Memory B cell (primary cell): Measurements from ENCODE around the gene WNT8B.
A peak's percentile ranks its signal among the peaks of the same experiment; 100 is the strongest.

ENCODE experiments used
- ATAC-seq: fragments of 150-1000 bp; cut with Tn5 transposase; 2 replicates; pipeline ENCODE4 v1.10.0; 2021; ENCODE audit warnings: low read depth, mild to moderate bottlenecking, moderate library complexity
- DNase-seq, 2 donors: peaks; one replicate each; pipeline ENCODE4 v3.0.0; 2022; ENCODE audit warnings: low spot score in 2 of 2
- H3K27ac Mint-ChIP-seq: one replicate; pipeline ENCODE4 v1.8.0; 2022; ENCODE audit warnings: mild to moderate bottlenecking, moderate library complexity, mixed read lengths
- H3K27me3 Mint-ChIP-seq: one replicate; pipeline ENCODE4 v1.8.0; 2022; ENCODE audit warnings: mixed read lengths
- H3K36me3 Mint-ChIP-seq: one replicate; pipeline ENCODE4 v1.8.0; 2022; ENCODE audit warnings: mild to moderate bottlenecking, mixed read lengths
- H3K4me1 Mint-ChIP-seq: one replicate; pipeline ENCODE4 v1.8.0; 2022; ENCODE audit warnings: mixed read lengths
- H3K4me3 Mint-ChIP-seq: one replicate; pipeline ENCODE4 v1.8.0; 2022; ENCODE audit warnings: mild to moderate bottlenecking, moderate library complexity, mixed read lengths
- H3K9me3 Mint-ChIP-seq: one replicate; pipeline ENCODE4 v1.8.0; 2022; ENCODE audit warnings: mixed read lengths

WNT8B gene

GRCh38 chr10:100518761-100519241, 56.0 kb downstream of the WNT8B start:
- Mint-ChIP-seq H3K4me1 (peaks cover 5% of the 10 kb centered on the region), H3K36me3 (peaks cover 20% of the 10 kb centered on the region), H3K27me3 (peaks cover 3% of the 10 kb centered on the region), H3K4me3 (no peak overlapping the region), H3K27ac (no peak overlapping the region), H3K9me3 (no peaks in the 10 kb centered on the region)
- DNase-seq (peak; percentile 32 to 43), ATAC-seq (peak; percentile 63)

- Mint-ChIP-seq H3K36me3 (peaks cover 25% of the 10 kb centered on the region), H3K27ac (no peak within 1 kb of the TSS), H3K4me3 (peak within 1 kb of the TSS; percentile 39), H3K27me3 (peaks cover 3% of the 10 kb centered on the region), H3K9me3 (no peaks in the 10 kb centered on the region), H3K4me1 (peaks cover 5% of the 10 kb centered on the region)
- no peak for ATAC-seq
- DNase-seq, result no peak
These were observed 56.7 kb downstream of the WNT8B start, which contains the start of gene SEC31B for GRCh38 chr10:100519311-100520051. TSS of gene SEC31B (minus strand) at chr10:100519861. CDS start at chr10:100516952, 2,909 bp downstream.

- ATAC-seq (no peak), DNase-seq (no peak)
- peaks cover 5% of the 10 kb centered on the region for H3K4me1 Mint-ChIP-seq
- peaks cover 3% of the 10 kb centered on the region for H3K27me3 Mint-ChIP-seq
- peaks cover 29% of the 10 kb centered on the region for H3K36me3 Mint-ChIP-seq
- H3K27ac Mint-ChIP-seq, result no peak overlapping the region
- H3K9me3 Mint-ChIP-seq, result no peaks in the 10 kb centered on the region
- H3K4me3 Mint-ChIP-seq, result no peak overlapping the region
These were observed 58.0 kb downstream of the WNT8B start for GRCh38 chr10:100520811-100521210.

GRCh38 chr10:100522107-100522801, 59.4 kb downstream of the WNT8B start:
- ATAC-seq (no peak), DNase-seq (no peak)
- H3K27ac Mint-ChIP-seq, result no peak overlapping the region
- peaks cover 11% of the 10 kb centered on the region for H3K4me1 Mint-ChIP-seq
- H3K4me3 Mint-ChIP-seq, result no peak overlapping the region
- peaks cover 3% of the 10 kb centered on the region for H3K27me3 Mint-ChIP-seq
- peaks cover 30% of the 10 kb centered on the region for H3K36me3 Mint-ChIP-seq
- H3K9me3 Mint-ChIP-seq, result no peaks in the 10 kb centered on the region

GRCh38 chr10:100522945-100523344, 60.1 kb downstream of the WNT8B start:
- peaks cover 26% of the 10 kb centered on the region for H3K36me3 Mint-ChIP-seq
- H3K4me1 Mint-ChIP-seq, result peaks cover 11% of the 10 kb centered on the region
- DNase-seq, result no peak
- no peak for ATAC-seq
- no peak overlapping the region for H3K27ac Mint-ChIP-seq
- no peak overlapping the region for H3K4me3 Mint-ChIP-seq
- peaks cover 3% of the 10 kb centered on the region for H3K27me3 Mint-ChIP-seq
- no peaks in the 10 kb centered on the region for H3K9me3 Mint-ChIP-seq

- peaks cover 2% of the 10 kb centered on the region for H3K27me3 Mint-ChIP-seq
- ATAC-seq (no peak), DNase-seq (no peak)
- no peak overlapping the region for H3K4me3 Mint-ChIP-seq
- no peaks in the 10 kb centered on the region for H3K9me3 Mint-ChIP-seq
- peaks cover 13% of the 10 kb centered on the region for H3K4me1 Mint-ChIP-seq
- peaks cover 25% of the 10 kb centered on the region for H3K36me3 Mint-ChIP-seq
- H3K27ac Mint-ChIP-seq, result no peak overlapping the region
These were observed 61.4 kb downstream of the WNT8B start for GRCh38 chr10:100524206-100524605.

- peaks cover 26% of the 10 kb centered on the region for H3K36me3 Mint-ChIP-seq
- H3K4me3 Mint-ChIP-seq, result no peak overlapping the region
- ATAC-seq, result no peak
- DNase-seq, result no peak
- H3K4me1 Mint-ChIP-seq, result peaks cover 12% of the 10 kb centered on the region
- H3K27me3 Mint-ChIP-seq, result no peaks in the 10 kb centered on the region
- no peak overlapping the region for H3K27ac Mint-ChIP-seq
- H3K9me3 Mint-ChIP-seq, result no peaks in the 10 kb centered on the region
These were observed 61.8 kb downstream of the WNT8B start for GRCh38 chr10:100524638-100525037.

- H3K27me3 Mint-ChIP-seq, result no peaks in the 10 kb centered on the region
- no peaks in the 10 kb centered on the region for H3K9me3 Mint-ChIP-seq
- DNase-seq (no peak), ATAC-seq (peak; percentile 38)
- H3K4me3 Mint-ChIP-seq, result peak overlapping the region; percentile 100
- H3K36me3 Mint-ChIP-seq, result peaks cover 23% of the 10 kb centered on the region
- H3K27ac Mint-ChIP-seq, result peak overlapping the region; percentile 97
- H3K4me1 Mint-ChIP-seq, result peaks cover 21% of the 10 kb centered on the region
These were observed 65.5 kb downstream of the WNT8B start for GRCh38 chr10:100528123-100528886.

GRCh38 chr10:100528921-100529474, 66.2 kb downstream of the WNT8B start:
- ATAC-seq (peak; percentile 5), DNase-seq (no peak)
- Mint-ChIP-seq H3K27ac (peak overlapping the region; percentile 97), H3K4me3 (peak overlapping the region; percentile 100), H3K4me1 (peaks cover 21% of the 10 kb centered on the region), H3K27me3 (no peaks in the 10 kb centered on the region), H3K9me3 (no peaks in the 10 kb centered on the region), H3K36me3 (peaks cover 17% of the 10 kb centered on the region)

- ATAC-seq, result peak; percentile 86
- no peaks in the 10 kb centered on the region for H3K27me3 Mint-ChIP-seq
- peaks cover 12% of the 10 kb centered on the region for H3K36me3 Mint-ChIP-seq
- peak within 1 kb of the TSS; percentile 100 for H3K4me3 Mint-ChIP-seq
- peak; percentile 80 to 83 for DNase-seq
- H3K4me1 Mint-ChIP-seq, result peaks cover 21% of the 10 kb centered on the region
- peak within 1 kb of the TSS; percentile 97 for H3K27ac Mint-ChIP-seq
- no peaks in the 10 kb centered on the region for H3K9me3 Mint-ChIP-seq
These were observed 66.9 kb downstream of the WNT8B start, which contains the start of gene NDUFB8 for GRCh38 chr10:100529475-100530298. TSS of gene NDUFB8 (minus strand) at chr10:100529871. CDS start at chr10:100529851, 20 bp downstream.

- no peak overlapping the region for H3K4me3 Mint-ChIP-seq
- no peaks in the 10 kb centered on the region for H3K9me3 Mint-ChIP-seq
- H3K4me1 Mint-ChIP-seq, result peaks cover 19% of the 10 kb centered on the region
- H3K27ac Mint-ChIP-seq, result peak overlapping the region; percentile 35
- ATAC-seq (no peak), DNase-seq (no peak)
- no peaks in the 10 kb centered on the region for H3K27me3 Mint-ChIP-seq
- H3K36me3 Mint-ChIP-seq, result peaks cover 6% of the 10 kb centered on the region
These were observed 69.0 kb downstream of the WNT8B start for GRCh38 chr10:100531761-100532160.
